ENCODE measurements around the gene ANGPTL8. TPM values are rescaled to one million over a fixed set of nuclear protein-coding genes. Genes with fewer than 3 reads are reported as not detected.

Gene ANGPTL8
- total RNA-seq, 4 donors from 2014 or later: 1.2 to 4.7 (median 2.9) TPM

GRCh38 chr19:11243798-11244169, 4.4 kb downstream of the ANGPTL8 start:
- DNase-seq (ENCODE audit: low spot score) (no peak), ATAC-seq (ENCODE audit: low FRiP score) (no peak)
- no peak for TF ChIP-seq CTCF (IDR thresholded peaks at IDR 0.05)

GRCh38 chr19:11244846-11245589, 5.6 kb downstream of the ANGPTL8 start:
- TF ChIP-seq CTCF (IDR thresholded peaks at IDR 0.05): no peak
- ATAC-seq (ENCODE audit: low FRiP score) (no peak), DNase-seq (ENCODE audit: low spot score) (no peak)

- no peak for DNase-seq (ENCODE audit: low spot score)
- TF ChIP-seq CTCF (IDR thresholded peaks at IDR 0.05): no peak
- no peak for ATAC-seq (ENCODE audit: low FRiP score)
Observed at GRCh38 chr19:11246941-11247340, 7.5 kb downstream of the ANGPTL8 start.

- ATAC-seq (ENCODE audit: low FRiP score): peak; percentile 30
Observed at GRCh38 chr19:11247391-11247790, 8.0 kb downstream of the ANGPTL8 start.

GRCh38 chr19:11247934-11248333, 8.5 kb downstream of the ANGPTL8 start:
- no peak for TF ChIP-seq CTCF (IDR thresholded peaks at IDR 0.05)
- ATAC-seq (ENCODE audit: low FRiP score): no peak
- no peak for DNase-seq (ENCODE audit: low spot score)

More at GRCh38 chr19:11247391-11247790, 8.0 kb downstream of the ANGPTL8 start:
- no peak for DNase-seq (ENCODE audit: low spot score)
- no peak for TF ChIP-seq CTCF (IDR thresholded peaks at IDR 0.05)

- no peak for ATAC-seq (ENCODE audit: low FRiP score)
- DNase-seq (ENCODE audit: low spot score): no peak
- TF ChIP-seq CTCF (IDR thresholded peaks at IDR 0.05): no peak
Observed at GRCh38 chr19:11248852-11249251, 9.4 kb downstream of the ANGPTL8 start.

- DNase-seq (ENCODE audit: low spot score): no peak
- TF ChIP-seq CTCF (IDR thresholded peaks at IDR 0.05): no peak
- ATAC-seq (ENCODE audit: low FRiP score): no peak
Observed at GRCh38 chr19:11251217-11251616, 11.8 kb downstream of the ANGPTL8 start.

Measured in omental fat pad (tissue), 4 donors.